CD4-positive, CD25-positive, alpha-beta regulatory T cell (primary cell): ENCODE data around the gene WDR20. TPM values are rescaled to one million over a fixed set of nuclear protein-coding genes. Genes with fewer than 3 reads are reported as not detected.

Source experiments
- ATAC-seq, 2 donors: fragments of 150-1000 bp; cut with Tn5 transposase; one replicate each; pipeline ENCODE4 v1.10.0; 2021; ENCODE audit warnings: low read depth in 2 of 2, moderate number of reproducible peaks in 2 of 2, moderate library complexity in 1 of 2
- DNase-seq, 3 donors: peaks; one replicate each; pipeline versions ENCODE4 v3.0.0 to v3.0.0-alpha.2; 2012 to 2022; ENCODE audit warnings: mixed read lengths in 1 of 3
- H3K27ac ChIP-seq: one replicate; pipeline ENCODE4 v1.7.0; 2013; ENCODE audit warnings: mild to moderate bottlenecking, low read length; ENCODE audit not compliant: insufficient read depth, poor library complexity, severe bottlenecking
- H3K27me3 ChIP-seq: one replicate; pipeline ENCODE4 v1.7.0; 2013; ENCODE audit warnings: low read length; ENCODE audit not compliant: control insufficient read depth, insufficient read depth
- H3K36me3 ChIP-seq: one replicate; pipeline ENCODE4 v1.7.0; 2013; ENCODE audit warnings: mild to moderate bottlenecking, low read length, moderate library complexity; ENCODE audit not compliant: control insufficient read depth, insufficient read depth
- H3K4me1 ChIP-seq: 2 replicates; pipeline ENCODE4 v1.7.0; 2013; ENCODE audit warnings: mild to moderate bottlenecking, low read length; ENCODE audit not compliant: insufficient read depth, control insufficient read depth, poor library complexity, severe bottlenecking
- H3K4me3 ChIP-seq: one replicate; pipeline ENCODE4 v1.7.0; 2013; ENCODE audit warnings: low read depth, mild to moderate bottlenecking, low read length, moderate library complexity
- H3K9me3 ChIP-seq, 2 experiments: 1 replicate in 1 of 2; 2 replicates in 1 of 2; pipeline ENCODE4 v1.7.0; 2013; ENCODE audit warnings: low read length in 2 of 2, mild to moderate bottlenecking in 1 of 2, moderate library complexity in 1 of 2; ENCODE audit not compliant: control insufficient read depth in 2 of 2
- H3K27ac Mint-ChIP-seq, 3 donors: one replicate each; pipeline ENCODE4 v1.8.0; 2020 to 2022; ENCODE audit warnings: mild to moderate bottlenecking in 3 of 3, mixed read lengths in 3 of 3, moderate library complexity in 2 of 3
- H3K27me3 Mint-ChIP-seq: one replicate; pipeline ENCODE4 v1.8.0; 2022; ENCODE audit warnings: mild to moderate bottlenecking, mixed read lengths
- H3K36me3 Mint-ChIP-seq: one replicate; pipeline ENCODE4 v1.8.0; 2020; ENCODE audit warnings: mixed read lengths
- H3K4me1 Mint-ChIP-seq, 4 donors: one replicate each; pipeline ENCODE4 v1.8.0; 2020 to 2022; ENCODE audit warnings: mixed read lengths in 4 of 4, mild to moderate bottlenecking in 1 of 4
- H3K4me3 Mint-ChIP-seq, 4 donors: one replicate each; pipeline ENCODE4 v1.8.0; 2020 to 2022; ENCODE audit warnings: mild to moderate bottlenecking in 4 of 4, mixed read lengths in 4 of 4, moderate library complexity in 3 of 4
- H3K9me3 Mint-ChIP-seq, 7 donors: one replicate each; pipeline ENCODE4 v1.8.0; 2020 to 2022; ENCODE audit warnings: mixed read lengths in 7 of 7, mild to moderate bottlenecking in 3 of 7, moderate library complexity in 2 of 7
- polyA plus RNA-seq, 4 donors: library from polyadenylated mRNA; unstranded; fragments of 300-500 nt; fragmentation: Illumina TruSeq; gene quantifications; one replicate each; pipeline ENCODE4 v1.2.3, GENCODE V29; 2021
- total RNA-seq: library from RNA; stranded (reverse); gene quantifications from one replicate; pipeline ENCODE4 v1.2.3, GENCODE V29; 2022

WDR20 gene
- total and polyA plus RNA-seq, 5 donors from 2014 or later, result 13.0 to 66.7 (median 19.0) TPM

DNA sequence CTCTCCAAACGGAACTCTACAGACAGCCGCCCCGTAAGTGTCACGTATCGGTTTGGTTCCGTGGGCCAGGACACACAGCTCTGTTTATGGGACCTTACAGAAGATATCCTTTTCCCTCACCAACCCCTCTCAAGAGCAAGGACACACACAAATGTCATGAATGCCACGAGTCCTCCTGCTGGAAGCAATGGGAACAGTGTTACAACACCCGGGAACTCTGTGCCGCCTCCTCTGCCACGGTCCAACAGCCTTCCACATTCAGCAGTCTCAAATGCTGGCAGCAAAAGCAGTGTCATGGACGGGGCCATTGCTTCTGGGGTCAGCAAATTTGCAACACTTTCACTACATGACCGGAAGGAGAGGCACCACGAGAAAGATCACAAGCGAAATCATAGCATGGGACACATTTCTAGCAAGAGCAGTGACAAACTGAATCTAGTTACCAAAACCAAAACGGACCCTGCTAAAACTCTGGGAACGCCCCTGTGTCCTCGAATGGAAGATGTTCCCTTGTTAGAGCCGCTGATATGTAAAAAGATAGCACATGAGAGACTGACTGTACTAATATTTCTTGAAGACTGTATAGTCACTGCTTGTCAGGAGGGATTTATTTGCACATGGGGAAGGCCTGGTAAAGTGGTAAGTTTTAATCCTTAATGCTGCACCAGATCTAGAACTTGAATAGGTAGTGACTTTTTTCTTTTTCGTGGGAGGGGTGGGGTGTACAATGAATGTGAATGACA, 69.7 kb downstream of the WDR20 start:
- Mint-ChIP-seq H3K27ac (no peak overlapping the region), H3K4me1 (peaks cover 0 to 5% (median under 1%) of the 10 kb centered on the region in 4 donors), H3K9me3 (no peaks in the 10 kb centered on the region), H3K4me3 (no peak overlapping the region), H3K27me3 (no peaks in the 10 kb centered on the region), H3K36me3 (peaks cover 30% of the 10 kb centered on the region)
- no peaks in the 10 kb centered on the region for H3K9me3 ChIP-seq
- DNase-seq (no peak), ATAC-seq (no peak)
- no peaks in the 10 kb centered on the region for H3K4me1 ChIP-seq
- H3K27ac ChIP-seq, result no peak overlapping the region
- no peaks in the 10 kb centered on the region for H3K27me3 ChIP-seq
- no peak overlapping the region for H3K4me3 ChIP-seq
- peaks cover 73% of the 10 kb centered on the region for H3K36me3 ChIP-seq

DNA sequence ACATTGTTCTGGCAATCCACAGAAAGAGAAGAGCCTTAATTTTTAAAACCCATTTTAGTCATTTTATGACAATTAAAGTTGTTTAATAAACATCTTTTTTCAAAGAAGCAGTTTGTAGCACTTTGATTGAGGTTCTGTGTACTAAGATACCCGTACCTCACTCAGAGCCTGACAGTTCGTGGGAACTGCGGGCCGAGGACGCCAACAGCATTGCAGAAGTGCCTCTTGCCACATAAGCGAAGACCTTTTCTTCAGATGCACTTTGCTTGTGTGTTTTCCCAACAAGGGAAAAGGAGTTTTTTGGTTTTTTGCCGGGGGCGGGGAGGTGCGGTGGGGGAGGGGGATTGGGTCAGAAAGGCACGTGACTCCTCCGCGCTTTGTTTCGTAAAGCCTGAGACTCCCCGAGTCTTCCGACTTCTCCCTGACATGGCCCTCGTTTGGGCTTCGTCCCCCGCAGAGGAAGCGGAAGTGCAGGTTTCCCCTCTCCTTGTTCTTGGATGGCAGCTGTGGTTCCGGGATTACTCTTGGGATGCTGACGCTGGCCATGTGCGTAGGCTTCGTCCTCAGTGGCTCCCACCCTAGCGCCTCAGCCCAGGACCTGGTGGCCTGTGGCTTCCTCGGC, 70.8 kb downstream of the WDR20 start:
- H3K36me3 ChIP-seq, result peaks cover 62% of the 10 kb centered on the region
- ATAC-seq (no peak), DNase-seq (no peak)
- Mint-ChIP-seq H3K9me3 (no peaks in the 10 kb centered on the region), H3K4me1 (peaks cover 0 to 4% (median 0%) of the 10 kb centered on the region in 4 donors), H3K4me3 (no peak overlapping the region), H3K36me3 (peaks cover 23% of the 10 kb centered on the region), H3K27ac (no peak overlapping the region), H3K27me3 (no peaks in the 10 kb centered on the region)
- H3K4me1 ChIP-seq, result no peaks in the 10 kb centered on the region
- no peaks in the 10 kb centered on the region for H3K9me3 ChIP-seq
- no peak overlapping the region for H3K4me3 ChIP-seq
- H3K27ac ChIP-seq, result no peak overlapping the region
- no peaks in the 10 kb centered on the region for H3K27me3 ChIP-seq

DNA sequence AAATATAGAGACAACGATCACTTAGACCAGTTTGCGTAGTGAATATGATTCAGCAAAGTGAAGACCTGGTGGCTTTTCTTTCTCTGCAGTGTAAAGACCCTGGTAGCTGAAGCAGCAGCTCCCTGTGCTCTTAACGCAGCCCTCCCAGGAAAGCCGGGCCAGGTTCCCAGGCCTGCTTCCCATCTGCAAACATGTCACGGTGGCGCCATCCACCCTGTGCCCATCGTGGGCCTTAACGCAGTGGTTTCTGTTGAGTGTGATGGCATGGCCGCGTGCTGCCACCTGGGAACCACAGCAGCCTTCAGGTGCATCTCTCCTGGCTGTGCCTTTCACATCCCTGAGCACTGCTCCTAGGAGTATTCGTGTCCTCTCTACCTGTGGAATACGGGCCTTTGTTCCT, 71.5 kb downstream of the WDR20 start:
- Histone ChIP-seq H3K27me3 (no peaks in the 10 kb centered on the region), H3K36me3 (peaks cover 58% of the 10 kb centered on the region), H3K27ac (no peak overlapping the region), H3K4me3 (no peak overlapping the region), H3K9me3 (no peaks in the 10 kb centered on the region), H3K4me1 (no peaks in the 10 kb centered on the region)
- H3K4me3 Mint-ChIP-seq, result no peak overlapping the region
- no peaks in the 10 kb centered on the region for H3K27me3 Mint-ChIP-seq
- no peak for ATAC-seq
- no peak overlapping the region for H3K27ac Mint-ChIP-seq
- peaks cover 22% of the 10 kb centered on the region for H3K36me3 Mint-ChIP-seq
- no peak for DNase-seq
- H3K4me1 Mint-ChIP-seq, result peaks cover 0 to 4% (median 0%) of the 10 kb centered on the region in 4 donors
- H3K9me3 Mint-ChIP-seq, result no peaks in the 10 kb centered on the region

DNA sequence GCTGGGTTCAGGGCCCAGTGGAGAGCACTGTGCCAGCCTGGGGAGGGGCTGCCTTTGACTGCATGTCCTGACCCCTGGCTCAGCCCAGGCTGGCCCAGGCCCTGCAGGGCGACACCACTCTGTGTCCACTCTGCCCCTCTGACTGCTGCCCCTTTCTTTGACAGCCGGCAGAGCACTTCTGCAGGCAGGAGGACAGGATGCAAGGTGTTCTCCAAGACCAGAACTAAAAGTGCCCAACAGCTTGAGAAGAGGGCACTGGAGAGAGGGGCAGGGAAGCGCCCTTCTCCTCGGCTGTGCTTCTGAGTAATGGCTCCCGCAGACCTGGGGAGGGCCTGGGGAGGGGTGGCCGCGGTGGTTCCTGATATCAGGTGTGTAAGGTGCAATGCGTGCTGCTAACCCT, 72.7 kb downstream of the WDR20 start:
- Mint-ChIP-seq H3K27me3 (no peaks in the 10 kb centered on the region), H3K9me3 (no peaks in the 10 kb centered on the region), H3K27ac (no peak overlapping the region), H3K36me3 (peaks cover 22% of the 10 kb centered on the region), H3K4me1 (peaks cover 0 to 4% (median 1%) of the 10 kb centered on the region in 4 donors), H3K4me3 (no peak overlapping the region)
- no peaks in the 10 kb centered on the region for H3K4me1 ChIP-seq
- H3K27ac ChIP-seq, result no peak overlapping the region
- ATAC-seq, result no peak
- no peaks in the 10 kb centered on the region for H3K27me3 ChIP-seq
- H3K36me3 ChIP-seq, result peaks cover 52% of the 10 kb centered on the region
- H3K4me3 ChIP-seq, result no peak overlapping the region
- no peak for DNase-seq
- no peaks in the 10 kb centered on the region for H3K9me3 ChIP-seq

DNA sequence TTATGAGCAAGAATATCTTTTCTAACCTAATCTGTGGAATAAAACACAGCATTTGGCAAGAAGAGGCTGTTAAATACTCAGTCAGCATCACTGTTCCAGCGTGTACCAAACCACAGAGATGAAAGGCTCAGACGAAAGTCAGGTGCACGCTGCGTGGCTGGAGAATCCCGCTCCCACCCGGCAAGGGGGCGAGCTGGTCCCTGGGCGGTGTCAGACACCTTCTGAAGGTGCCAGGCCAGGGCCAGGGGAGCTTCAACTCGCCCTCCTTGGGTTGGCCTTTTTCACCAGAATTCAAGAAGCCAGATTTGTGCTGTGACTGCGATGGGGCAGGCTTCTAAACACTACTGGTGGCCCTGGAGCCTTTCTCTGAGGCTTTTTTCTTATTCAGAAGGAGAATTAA, 73.1 kb downstream of the WDR20 start:
- no peak overlapping the region for H3K4me3 Mint-ChIP-seq
- peaks cover 48% of the 10 kb centered on the region for H3K36me3 ChIP-seq
- peaks cover 18% of the 10 kb centered on the region for H3K36me3 Mint-ChIP-seq
- H3K9me3 ChIP-seq, result no peaks in the 10 kb centered on the region
- H3K27ac Mint-ChIP-seq, result no peak overlapping the region
- no peaks in the 10 kb centered on the region for H3K27me3 ChIP-seq
- H3K27ac ChIP-seq, result no peak overlapping the region
- H3K4me1 Mint-ChIP-seq, result peaks cover 0 to 4% (median 1%) of the 10 kb centered on the region in 4 donors
- no peaks in the 10 kb centered on the region for H3K9me3 Mint-ChIP-seq
- no peak overlapping the region for H3K4me3 ChIP-seq
- no peaks in the 10 kb centered on the region for H3K27me3 Mint-ChIP-seq
- H3K4me1 ChIP-seq, result no peaks in the 10 kb centered on the region
- no peak for ATAC-seq
- no peak for DNase-seq

DNA sequence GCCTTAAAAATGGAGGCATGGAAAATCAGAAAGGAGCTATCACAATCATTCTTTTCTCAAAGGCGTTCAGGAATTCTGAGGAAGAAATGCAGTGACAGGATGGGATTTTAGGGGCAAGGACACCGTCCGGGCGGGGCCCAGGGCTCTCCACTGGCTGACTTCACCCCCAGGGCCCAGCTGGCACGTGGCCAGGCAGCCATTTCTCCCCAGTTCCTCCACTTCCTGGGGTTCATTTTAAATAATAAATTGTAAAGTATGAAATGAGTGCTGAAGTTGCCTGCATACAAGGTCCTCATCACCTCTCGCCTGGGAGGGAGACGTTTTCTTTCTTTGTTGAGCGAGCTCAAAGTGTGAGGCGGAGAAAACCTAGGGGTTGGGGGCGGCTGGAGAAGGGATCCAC, 73.8 kb downstream of the WDR20 start:
- H3K9me3 Mint-ChIP-seq, result no peaks in the 10 kb centered on the region
- H3K27me3 Mint-ChIP-seq, result no peaks in the 10 kb centered on the region
- DNase-seq (no peak), ATAC-seq (no peak)
- H3K36me3 ChIP-seq, result peaks cover 42% of the 10 kb centered on the region
- no peak overlapping the region for H3K4me3 Mint-ChIP-seq
- H3K9me3 ChIP-seq, result no peaks in the 10 kb centered on the region
- peaks cover 17% of the 10 kb centered on the region for H3K36me3 Mint-ChIP-seq
- no peak overlapping the region for H3K27ac Mint-ChIP-seq
- H3K27ac ChIP-seq, result no peak overlapping the region
- no peaks in the 10 kb centered on the region for H3K4me1 ChIP-seq
- H3K27me3 ChIP-seq, result no peaks in the 10 kb centered on the region
- H3K4me3 ChIP-seq, result no peak overlapping the region
- peaks cover 0 to 4% (median 1%) of the 10 kb centered on the region in 4 donors for H3K4me1 Mint-ChIP-seq

DNA sequence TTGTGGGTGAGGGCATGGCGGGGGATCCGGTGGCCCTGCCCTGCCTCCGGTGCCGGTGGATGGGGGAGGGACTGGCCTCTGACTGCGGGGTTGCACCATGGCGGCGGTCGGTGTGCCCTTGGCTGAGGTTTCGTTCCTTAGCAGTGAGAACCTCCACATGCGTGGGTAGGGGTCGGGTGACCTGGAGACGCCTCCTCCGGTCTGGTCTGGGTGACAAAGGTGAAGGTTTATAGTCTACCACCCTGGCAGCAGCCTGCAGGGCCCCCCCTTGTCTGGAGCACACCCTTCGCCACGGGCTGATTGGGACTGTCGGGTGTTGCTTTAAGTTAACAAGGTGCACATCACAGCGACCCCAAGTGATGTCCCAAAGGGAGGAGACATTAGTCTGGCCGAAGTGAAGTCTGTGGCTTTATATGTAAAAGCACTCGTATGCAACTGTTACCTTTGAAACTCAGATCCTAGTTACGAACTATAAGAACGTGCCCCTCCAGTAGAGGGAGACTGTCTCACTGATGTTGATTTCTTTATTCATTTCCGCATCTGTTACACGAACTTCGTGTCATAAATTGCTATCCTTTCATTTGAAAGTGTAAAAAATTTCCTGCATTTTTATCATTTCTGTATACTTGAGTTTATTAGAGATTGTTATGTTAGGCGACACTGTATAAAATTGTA, 74.4 kb downstream of the WDR20 start:
- H3K4me3 Mint-ChIP-seq, result no peak overlapping the region
- H3K4me3 ChIP-seq, result no peak overlapping the region
- H3K36me3 ChIP-seq, result peaks cover 36% of the 10 kb centered on the region
- H3K9me3 Mint-ChIP-seq, result no peaks in the 10 kb centered on the region
- peaks cover 3% of the 10 kb centered on the region for H3K4me1 ChIP-seq
- H3K27ac ChIP-seq, result no peak overlapping the region
- no peaks in the 10 kb centered on the region for H3K9me3 ChIP-seq
- peaks cover 12% of the 10 kb centered on the region for H3K36me3 Mint-ChIP-seq
- no peak overlapping the region for H3K27ac Mint-ChIP-seq
- ATAC-seq (no peak), DNase-seq (no peak)
- peaks cover 0 to 5% (median 2%) of the 10 kb centered on the region in 4 donors for H3K4me1 Mint-ChIP-seq
- H3K27me3 Mint-ChIP-seq, result no peaks in the 10 kb centered on the region
- H3K27me3 ChIP-seq, result no peaks in the 10 kb centered on the region
